HCT116 (cell line): ENCODE data around the gene SOBP. TPM values are rescaled to one million over a fixed set of nuclear protein-coding genes. Genes with fewer than 3 reads are reported as not detected.

Experiments
- ATAC-seq: fragments of 200-7000 bp; cut with Tn5 transposase; 2 replicates; pipeline ENCODE4 v1.9.1; 2020; ENCODE audit warnings: mild to moderate bottlenecking, moderate library complexity
- BruUV-seq: library from RNA; stranded (reverse); fragments of 400-500 nt; replicated peaks from 2 replicates; lab custom pipeline; 2021; lab: Mats Ljungman, UMichigan
- CTCF ChIA-PET: fragments of 300-600 bp; sonication (Branson Sonifier 250); formaldehyde crosslinking; loops from one replicate; lab custom pipeline; 2021; ENCODE audit warnings: antibody characterized with exemption; lab: Charles Lee
- POLR2A ChIA-PET: fragments of 300-600, 350-600 bp; sonication (Branson Sonifier 250); formaldehyde crosslinking; loops from one replicate; lab custom pipeline; 2021; ENCODE audit warnings: antibody characterized with exemption; lab: Charles Lee
- RAD21 ChIA-PET, 2 experiments: fragments of 300-600 bp; sonication (Branson Sonifier 250); formaldehyde crosslinking; loops; one replicate each; lab custom pipeline; 2023; ENCODE audit warnings: low total read pairs in 2 of 2; ENCODE audit not compliant: uncharacterized antibody in 2 of 2, unreplicated experiment in 2 of 2, low non-redundant PET in 1 of 2; lab: Charles Lee
- DNase-seq: peaks from one replicate; pipeline ENCODE4 v3.0.0-alpha.2; 2010; ENCODE audit warnings: low read depth, low spot score
- H2AFZ ChIP-seq: fragments of 200-600 bp; shearing (Covaris generic), sonication (generic); 2 replicates; pipeline ENCODE4 v1.6.1; 2017; ENCODE audit warnings: low read depth, mixed run types, mixed read lengths, antibody characterized with exemption, low read length; ENCODE audit not compliant: poor library complexity, severe bottlenecking
- H3K27ac ChIP-seq: 2 replicates; pipeline ENCODE4 v1.5.1; 2012; ENCODE audit warnings: low read depth, low read length
- H3K27me3 ChIP-seq: fragments of 200-600 bp; sonication (generic); 2 replicates; pipeline ENCODE4 v1.6.1; 2016; ENCODE audit warnings: mixed run types, low read length, mixed read lengths; ENCODE audit not compliant: insufficient read depth
- H3K36me3 ChIP-seq, 2 experiments: fragments of 200-500 bp in 1 of 2; fragments of 200-600 bp in 1 of 2; sonication (Bioruptor generic) in 1 of 2; sonication (generic) in 1 of 2; 2 replicates each; pipeline versions ENCODE4 v1.5.1 to v1.6.1; 2014 to 2016; ENCODE audit warnings: low read length in 2 of 2, inconsistent platforms in 1 of 2, mixed read lengths in 1 of 2, mixed run types in 1 of 2; ENCODE audit not compliant: insufficient read depth in 2 of 2, control insufficient read depth in 1 of 2
- H3K4me1 ChIP-seq, 2 experiments: fragments of 200-600 bp in 1 of 2; sonication (generic) in 1 of 2; 2 replicates each; pipeline versions ENCODE4 v1.5.1 to v1.6.1; 2012 to 2017; ENCODE audit warnings: low read length in 2 of 2, inconsistent platforms in 1 of 2, mild to moderate bottlenecking in 1 of 2, mixed read lengths in 1 of 2, mixed run types in 1 of 2, moderate library complexity in 1 of 2; ENCODE audit not compliant: insufficient read depth in 2 of 2, control insufficient read depth in 1 of 2
- H3K4me2 ChIP-seq: fragments of 200-600 bp; sonication (generic); 2 replicates; pipeline ENCODE4 v1.6.1; 2017; ENCODE audit warnings: mixed run types, low read length, mixed read lengths
- H3K4me3 ChIP-seq, 2 experiments: fragments of 200-600 bp in 1 of 2; sonication (generic) in 1 of 2; replicated peaks in 1 of 2; 2 replicates each; pipeline ENCODE4 v1.5.1; 2011 to 2016; ENCODE audit warnings: low read length in 2 of 2, control low read depth in 1 of 2, low read depth in 1 of 2, mild to moderate bottlenecking in 1 of 2, mixed read lengths in 1 of 2, mixed run types in 1 of 2
- H3K79me2 ChIP-seq: fragments of 200-600 bp; sonication (generic); 2 replicates; pipeline ENCODE4 v1.6.1; 2017; ENCODE audit warnings: mild to moderate bottlenecking, mixed run types, low read length, moderate library complexity, mixed read lengths; ENCODE audit not compliant: insufficient read depth
- H3K9ac ChIP-seq: fragments of 200-600 bp; sonication (generic); 2 replicates; pipeline ENCODE4 v1.6.1; 2016; ENCODE audit warnings: low read length, mixed read lengths
- H3K9me2 ChIP-seq: fragments of 200-600 bp; sonication (generic), shearing (Covaris generic); 2 replicates; pipeline ENCODE4 v1.6.1; 2017; ENCODE audit warnings: mixed run types, mild to moderate bottlenecking, moderate library complexity; ENCODE audit not compliant: insufficient read depth
- H3K9me3 ChIP-seq, 2 experiments: fragments of 200-500 bp in 1 of 2; fragments of 200-600 bp in 1 of 2; sonication (Bioruptor generic) in 1 of 2; sonication (generic) in 1 of 2; 2 replicates each; pipeline ENCODE4 v1.6.1; 2014 to 2017; ENCODE audit warnings: low read length in 2 of 2, mixed read lengths in 2 of 2, inconsistent platforms in 1 of 2, low read depth in 1 of 2, mild to moderate bottlenecking in 1 of 2, mixed run types in 1 of 2, moderate library complexity in 1 of 2; ENCODE audit not compliant: control insufficient read depth in 1 of 2, insufficient read depth in 1 of 2
- H4K20me1 ChIP-seq: fragments of 200-600 bp; sonication (generic), shearing (Covaris generic); 2 replicates; pipeline ENCODE4 v1.6.1; 2017; ENCODE audit warnings: mixed run types, mild to moderate bottlenecking, moderate library complexity; ENCODE audit not compliant: insufficient read depth
- ATF3 ChIP-seq: IDR thresholded peaks from 2 replicates; pipeline ENCODE4 v1.6.1; 2012
- CBX3 ChIP-seq: IDR thresholded peaks from 2 replicates; pipeline ENCODE4 v1.6.1; 2012; ENCODE audit warnings: low read depth
- CEBPB ChIP-seq: IDR thresholded peaks from 2 replicates; pipeline ENCODE4 v1.6.1; 2012; ENCODE audit warnings: low read depth
- CTCF ChIP-seq, 3 experiments: fragments of 200-600 bp in 1 of 3; sonication (generic) in 1 of 3; IDR thresholded peaks in 2 of 3; conservative IDR thresholded peaks in 1 of 3; 2 replicates each; pipeline ENCODE4 v1.5.1; 2012 to 2017; ENCODE audit warnings: low read depth in 2 of 3, low read length in 2 of 3, antibody characterized with exemption in 1 of 3, borderline replicate concordance in 1 of 3, control low read depth in 1 of 3, mild to moderate bottlenecking in 1 of 3, mixed read lengths in 1 of 3, mixed run types in 1 of 3, moderate library complexity in 1 of 3; ENCODE audit not compliant: insufficient read depth in 1 of 3
- EGR1 ChIP-seq: IDR thresholded peaks from 2 replicates; pipeline ENCODE4 v1.6.1; 2012; ENCODE audit warnings: low read depth
- EZH2 ChIP-seq: fragments of 200-600 bp; sonication (generic); IDR thresholded peaks from 2 replicates; pipeline ENCODE4 v1.6.1; 2017; ENCODE audit warnings: antibody characterized with exemption, mixed run types
- EZH2phosphoT487 ChIP-seq: fragments of 200-600 bp; IDR thresholded peaks from 2 replicates; pipeline ENCODE4 v1.6.1; 2018; ENCODE audit warnings: antibody characterized with exemption, borderline replicate concordance
- FOSL1 ChIP-seq: IDR thresholded peaks from 2 replicates; pipeline ENCODE4 v1.6.1; 2012; ENCODE audit warnings: low read depth
- JUND ChIP-seq: IDR thresholded peaks from 2 replicates; pipeline ENCODE4 v1.6.1; 2012
- POLR2A ChIP-seq: IDR thresholded peaks from 2 replicates; pipeline ENCODE4 v1.7.0; 2011; ENCODE audit warnings: borderline replicate concordance; ENCODE audit not compliant: insufficient read depth, insufficient read length; ENCODE audit errors: extremely low read depth
- POLR2AphosphoS5 ChIP-seq: IDR thresholded peaks from 2 replicates; pipeline ENCODE4 v1.6.1; 2011; ENCODE audit warnings: mild to moderate bottlenecking, low read depth, low read length, moderate library complexity
- REST ChIP-seq: IDR thresholded peaks from 2 replicates; pipeline ENCODE4 v1.6.1; 2012; ENCODE audit warnings: low read depth
- SIN3A ChIP-seq: IDR thresholded peaks from 2 replicates; pipeline ENCODE4 v1.6.1; 2012; ENCODE audit warnings: low read depth
- SP1 ChIP-seq: IDR thresholded peaks from 2 replicates; pipeline ENCODE4 v1.6.1; 2012; ENCODE audit warnings: low read depth
- SRF ChIP-seq: IDR thresholded peaks from 2 replicates; pipeline ENCODE4 v1.6.1; 2012; ENCODE audit warnings: low read depth
- TCF7L2 ChIP-seq: IDR thresholded peaks from 2 replicates; pipeline ENCODE4 v1.7.0; 2011; ENCODE audit warnings: borderline replicate concordance, inconsistent platforms; ENCODE audit not compliant: insufficient read depth, insufficient read length; ENCODE audit errors: extremely low read depth
- YY1 ChIP-seq: IDR thresholded peaks from 2 replicates; pipeline ENCODE4 v1.6.1; 2011; ENCODE audit warnings: low read length, low read depth, moderate library complexity, mild to moderate bottlenecking; ENCODE audit not compliant: insufficient replicate concordance; ENCODE audit errors: extremely low read depth
- ZBTB33 ChIP-seq: IDR thresholded peaks from 2 replicates; pipeline ENCODE4 v1.6.1; 2011; ENCODE audit warnings: mild to moderate bottlenecking, low read length, moderate library complexity; ENCODE audit not compliant: insufficient replicate concordance; ENCODE audit errors: extremely low read depth
- ZFX ChIP-seq: fragments of 450-650 bp; IDR thresholded peaks from 2 replicates; pipeline ENCODE4 v1.6.1; 2017
- intact Hi-C: fragments of 100-400 bp; cut with micrococcal nuclease; formaldehyde crosslinking; loops from 2 replicates; pipeline ENCODE4 v1.10.0; 2022
- total RNA-seq: library from RNA; stranded (reverse); gene quantifications from one replicate; pipeline ENCODE4 v1.2.1, GENCODE V29; 2021; ENCODE audit not compliant: unreplicated experiment

The SOBP gene
- total RNA-seq, 1 experiment from 2014 or later: 2.6 TPM

GRCh38 chr6:107470364-107470763 is 19.6 kb upstream of the SOBP start:
- ATAC-seq (no peak), DNase-seq (no peak)
- Histone ChIP-seq H3K4me3 (no peak overlapping the region), H3K4me2 (no peak overlapping the region), H3K27ac (no peak overlapping the region), H3K36me3 (no peaks in the 10 kb centered on the region), H3K9ac (no peak overlapping the region), H3K4me1 (no peaks in the 10 kb centered on the region), H3K9me2 (no peaks in the 10 kb centered on the region), H4K20me1 (no peaks in the 10 kb centered on the region), H3K27me3 (no peaks in the 10 kb centered on the region), H3K79me2 (no peaks in the 10 kb centered on the region), H2AFZ (no peak overlapping the region), H3K9me3 (no peaks in the 10 kb centered on the region)
- ChIA-PET POLR2A (no interaction called here), CTCF (no interaction called here), RAD21 (no interaction called here)
- TF ChIP-seq CEBPB (no peak), FOSL1 (no peak), ZFX (no peak), SRF (no peak), CTCF (IDR thresholded peaks at IDR 0.05 in 2 of 3, conservative IDR thresholded peaks at IDR 0.05 in 1 of 3; ENCODE audit: borderline replicate concordance in 1 of 3, insufficient read depth in 1 of 3, low read depth in 2 of 3, low read length in 2 of 3) (no peak), REST (no peak), CBX3 (no peak), ZBTB33 (no peak), ATF3 (no peak), POLR2A (no peak), TCF7L2 (no peak), EZH2phosphoT487 (no peak), YY1 (no peak), SIN3A (no peak), POLR2AphosphoS5 (no peak), SP1 (no peak), JUND (no peak), EGR1 (no peak), EZH2 (no peak)
- BruUV-seq: no TSS peak
- intact Hi-C loops: no loop called here
